HT-29 (cell line): Measurements from ENCODE around the gene CCDC7. TPM values are rescaled to one million over a fixed set of nuclear protein-coding genes. Genes with fewer than 3 reads are reported as not detected.
A peak's percentile ranks its signal among the peaks of the same experiment; 100 is the strongest.
"Not testable (repeated sequence)": the region's sequence is repeated elsewhere in the genome, so short reads cannot be mapped to it uniquely, and the experiment has no call there.

Experiments
- DNase-seq: peaks from one replicate; pipeline ENCODE4 v3.0.0-alpha.2; 2015; ENCODE audit warnings: low spot score
- total RNA-seq: library from RNA; depleted of rRNA; stranded (reverse); fragments of >200 nt; shearing (Covaris generic); gene quantifications from 2 replicates; pipeline ENCODE4 v1.2.3, GENCODE V29; 2014

CCDC7 gene
- total RNA-seq, 1 experiment from 2014 or later = 1.3 TPM

GRCh38 chr10:32562695-32563094, 116.8 kb downstream of the CCDC7 start:
- DNase-seq = not testable (repeated sequence)

DNA sequence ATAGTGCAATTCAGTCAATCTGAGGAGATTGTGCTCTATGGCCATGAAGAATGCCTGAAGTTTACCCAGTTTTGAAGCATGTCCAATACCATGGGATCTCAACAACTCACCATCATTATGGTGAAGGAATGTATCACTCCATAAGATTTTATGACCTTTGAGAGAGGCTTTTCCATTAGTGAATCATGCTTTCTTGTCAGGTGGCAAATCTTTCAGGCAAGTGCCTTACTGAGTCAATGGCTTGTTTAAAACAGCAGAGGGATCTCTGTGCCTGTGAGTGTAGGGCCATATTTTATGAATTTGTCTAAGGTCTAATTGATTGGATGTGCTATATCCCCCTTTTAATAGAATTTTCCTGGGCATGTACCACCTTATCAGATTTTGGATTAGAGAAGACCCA, 131.5 kb downstream of the CCDC7 start:
- peak; percentile 6 for DNase-seq

DNA sequence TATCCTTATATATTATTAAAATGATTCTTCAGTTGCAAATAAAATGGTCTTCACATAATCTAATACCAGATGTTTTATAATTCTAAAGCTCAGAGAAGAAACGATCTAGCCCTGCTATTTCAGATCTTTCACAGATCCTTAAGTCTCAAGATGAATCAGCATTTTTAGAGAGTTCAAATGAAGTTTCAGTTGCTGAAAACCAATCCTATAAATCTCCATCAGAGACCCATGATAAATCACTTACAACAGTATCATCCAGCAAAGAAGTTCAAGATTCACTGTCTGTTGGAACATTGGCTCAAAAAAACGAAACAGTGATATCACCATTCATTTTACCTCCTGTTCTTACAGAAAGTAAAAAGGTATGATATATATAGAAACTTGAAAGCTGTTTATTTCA, 137.0 kb downstream of the CCDC7 start:
- DNase-seq = no peak

GRCh38 chr10:32598022-32598421, 152.1 kb downstream of the CCDC7 start:
- DNase-seq = not testable (repeated sequence)

- DNase-seq = no peak
Observed at GRCh38 chr10:32600317-32600716, 154.4 kb downstream of the CCDC7 start.

DNA sequence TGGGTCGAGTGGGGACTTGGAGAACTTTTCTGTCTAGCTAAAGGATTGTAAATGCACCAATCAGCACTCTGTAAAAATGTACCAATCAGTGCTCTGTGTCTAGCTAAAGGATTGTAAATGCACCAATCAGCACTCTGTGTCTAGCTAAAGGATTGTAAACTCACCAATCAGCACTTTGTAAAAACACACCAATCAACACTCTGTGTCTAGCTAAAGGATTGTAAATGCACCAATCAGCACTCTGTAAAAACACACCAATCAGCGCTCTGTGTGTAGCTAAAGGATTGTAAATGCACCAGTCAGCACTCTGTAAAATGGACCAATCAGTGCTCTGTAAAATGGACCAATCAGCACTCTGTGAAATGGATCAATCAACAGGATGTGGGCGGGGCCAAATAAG, 155.6 kb downstream of the CCDC7 start:
- not testable (repeated sequence) for DNase-seq

DNA sequence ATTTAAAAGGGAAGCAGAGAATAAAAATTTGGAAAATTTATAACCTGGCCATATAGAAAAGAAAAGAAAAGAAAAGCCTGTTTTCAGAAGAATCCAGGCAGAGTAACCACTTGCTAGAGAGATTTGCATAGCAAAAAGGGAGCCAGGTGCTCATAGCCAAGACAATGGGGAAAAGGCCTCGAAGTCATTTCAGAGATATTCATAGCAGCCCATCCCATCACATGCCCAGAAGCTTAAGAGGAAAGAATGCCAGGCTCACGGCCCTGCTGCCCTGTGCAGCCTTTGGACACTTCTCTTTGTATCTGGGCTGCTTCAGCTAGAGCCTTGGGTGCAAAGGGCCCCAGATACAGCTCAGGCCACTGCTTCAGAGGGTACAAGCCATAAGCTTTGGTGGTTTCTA, 159.8 kb downstream of the CCDC7 start:
- DNase-seq = no peak

GRCh38 chr10:32610543-32610942, 164.6 kb downstream of the CCDC7 start:
- DNase-seq = not testable (repeated sequence)

- DNase-seq = no peak
Observed at GRCh38 chr10:32616438-32616837, 170.5 kb downstream of the CCDC7 start.

GRCh38 chr10:32618482-32618881, 172.5 kb downstream of the CCDC7 start:
- DNase-seq = no peak

DNA sequence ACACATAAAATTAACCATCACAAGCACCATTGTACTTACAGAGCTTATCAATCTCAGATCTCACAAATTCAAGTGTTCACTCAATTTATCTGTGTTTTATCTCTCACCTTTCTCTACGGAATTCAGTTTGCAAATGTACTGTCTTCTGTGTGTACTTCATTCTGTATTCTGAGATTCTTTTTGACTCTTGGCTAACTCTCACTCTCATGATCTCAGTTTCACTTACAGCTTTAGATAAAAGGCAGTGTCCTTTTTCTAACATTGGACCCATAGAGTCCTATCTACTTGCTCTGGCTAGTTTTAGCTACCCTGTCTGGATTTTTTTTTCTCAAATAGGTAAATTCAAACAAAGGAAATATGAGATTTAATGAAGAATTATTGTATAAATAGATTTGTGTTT, 176.0 kb downstream of the CCDC7 start:
- DNase-seq = no peak

GRCh38 chr10:32622409-32622808, 176.5 kb downstream of the CCDC7 start:
- no peak for DNase-seq

GRCh38 chr10:32627183-32627582, 181.2 kb downstream of the CCDC7 start:
- no peak for DNase-seq

DNA sequence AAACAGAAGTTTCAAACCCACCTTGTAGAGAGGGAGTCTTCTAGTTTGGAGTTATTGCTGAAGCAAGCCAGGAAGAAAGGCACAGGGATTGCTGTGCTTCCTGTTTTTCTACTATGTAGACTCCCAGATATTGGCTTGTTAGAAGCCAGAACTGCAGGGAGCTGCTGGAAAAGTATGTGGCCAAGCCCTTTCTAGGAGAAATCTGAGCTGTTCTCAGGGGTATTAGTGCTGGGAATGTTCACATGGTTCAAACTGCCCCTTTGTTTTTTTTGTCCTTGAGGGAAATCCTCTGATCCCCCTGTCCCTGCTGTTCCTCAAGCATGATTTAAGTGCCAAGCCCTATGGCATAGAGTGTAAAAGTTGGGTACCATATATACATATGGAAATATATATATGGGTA, 184.0 kb downstream of the CCDC7 start:
- DNase-seq = no peak

DNA sequence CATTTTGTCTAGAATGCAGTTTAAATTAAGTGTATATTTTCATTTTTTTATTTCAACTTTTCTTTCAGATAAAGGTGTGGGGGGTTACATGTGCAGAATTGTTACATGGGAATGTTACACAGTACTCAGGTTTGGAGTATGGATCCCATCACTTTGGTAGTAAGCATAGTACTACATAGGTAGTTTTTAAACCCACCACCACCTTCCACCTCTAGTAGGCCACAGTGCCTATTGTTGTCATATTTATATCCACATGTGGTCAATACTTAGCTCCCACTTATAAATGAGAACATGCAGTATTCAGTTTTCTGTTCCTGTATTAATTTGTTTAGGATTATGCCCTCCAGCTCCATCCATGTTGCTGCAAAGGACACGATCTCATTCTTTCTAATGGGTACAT, 200.6 kb downstream of the CCDC7 start:
- no peak for DNase-seq

- no peak for DNase-seq
Observed at GRCh38 chr10:32650246-32650655, 204.3 kb downstream of the CCDC7 start.

DNA sequence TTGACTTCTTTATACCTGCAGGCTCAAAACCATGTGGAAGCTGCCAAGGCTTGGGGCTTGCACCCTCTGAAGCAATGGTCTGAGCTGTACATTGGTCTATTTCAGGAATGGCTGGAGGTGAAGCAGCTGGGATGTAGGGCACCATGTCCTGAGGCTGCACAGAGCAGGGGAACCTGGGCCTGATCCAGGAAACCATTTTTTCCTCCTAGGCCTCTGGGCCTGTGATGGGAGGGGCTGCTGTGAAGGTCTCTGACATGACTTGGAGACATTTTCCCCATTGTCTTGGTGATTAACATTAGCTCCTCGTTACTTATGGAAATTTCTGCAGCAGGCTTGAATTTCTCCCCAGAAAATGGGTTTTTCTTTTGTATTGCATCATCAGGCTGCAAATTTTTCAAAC, 211.5 kb downstream of the CCDC7 start:
- not testable (repeated sequence) for DNase-seq

DNA sequence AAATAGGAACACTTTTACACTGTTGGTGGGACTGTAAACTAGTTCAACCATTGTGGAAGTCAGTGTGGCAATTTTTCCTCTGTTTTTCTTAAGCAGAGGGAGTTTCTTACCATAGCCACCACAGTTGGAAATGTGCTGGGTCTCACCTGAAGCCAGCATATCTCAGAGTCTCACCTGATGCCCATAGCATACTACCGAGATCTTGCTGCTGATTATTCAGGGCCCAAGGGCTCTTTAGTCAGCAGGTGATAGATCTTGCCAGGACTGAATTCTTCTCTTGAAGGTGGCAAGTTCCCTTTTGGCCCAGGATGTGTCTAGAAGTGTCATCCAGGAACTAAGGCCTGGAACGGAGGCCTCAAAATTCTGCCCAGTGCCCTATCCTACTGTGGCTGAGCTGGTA, 215.4 kb downstream of the CCDC7 start:
- DNase-seq = no peak

GRCh38 chr10:32680803-32681557, 235.0 kb downstream of the CCDC7 start:
- no peak for DNase-seq

GRCh38 chr10:32684291-32684690, 238.4 kb downstream of the CCDC7 start:
- DNase-seq = no peak

DNA sequence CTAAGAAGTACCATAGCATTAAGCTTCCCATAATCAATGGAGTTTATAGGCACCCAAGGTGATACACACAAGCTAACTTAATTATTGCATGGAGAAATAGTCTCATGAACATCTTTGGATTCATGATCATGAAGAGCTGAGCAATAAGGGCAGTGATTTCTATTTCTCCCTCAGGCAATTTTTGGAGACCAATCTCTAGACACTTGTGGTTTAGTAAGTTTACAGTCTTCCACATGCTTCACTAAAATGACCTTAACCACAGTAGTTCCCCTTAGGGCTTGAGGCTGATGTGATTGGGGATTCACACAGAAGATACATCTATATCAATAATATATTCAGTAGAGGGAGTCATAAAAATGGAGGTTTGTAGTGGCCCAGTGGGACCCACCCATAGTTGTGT, 241.2 kb downstream of the CCDC7 start:
- no peak for DNase-seq

GRCh38 chr10:32687546-32687945, 241.6 kb downstream of the CCDC7 start:
- no peak for DNase-seq

DNA sequence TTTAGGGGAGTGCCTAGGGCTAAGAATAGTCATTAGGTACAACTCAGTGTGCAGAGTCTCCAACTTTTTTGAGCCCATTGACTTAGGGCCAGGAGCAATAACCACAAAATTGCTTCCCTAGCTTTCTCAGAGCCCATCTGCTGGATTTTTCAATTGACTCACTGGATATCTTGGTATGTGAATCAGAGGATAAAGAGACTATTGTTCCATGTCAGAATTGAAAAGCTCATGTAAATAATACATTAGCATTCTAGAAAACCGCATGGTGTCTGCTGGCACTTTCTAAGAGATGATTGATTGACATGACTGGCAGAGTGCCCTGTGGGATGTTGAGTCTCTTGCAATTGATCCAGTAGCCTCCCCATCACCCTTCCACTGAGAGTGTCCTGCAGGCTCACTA, 246.2 kb downstream of the CCDC7 start:
- peak; percentile 94 for DNase-seq

GRCh38 chr10:32693441-32693979, 247.6 kb downstream of the CCDC7 start:
- no peak for DNase-seq
